AG04449 (cell line): ENCODE measurements around the gene KRTAP10-7.

ENCODE experiments used
- CTCF ChIA-PET: fragments of 350-600 bp; formaldehyde crosslinking; extraction: SDS; loops from one replicate; lab custom pipeline; 2021; ENCODE audit warnings: antibody characterized with exemption; lab: Yijun Ruan, JAX
- POLR2A ChIA-PET: fragments of 400-600, 350-600 bp; formaldehyde crosslinking; extraction: SDS; loops from one replicate; lab custom pipeline; 2020; ENCODE audit warnings: antibody characterized with exemption, inconsistent platforms; lab: Yijun Ruan, JAX
- DNase-seq: peaks from one replicate; pipeline ENCODE4 v3.0.0-alpha.2; 2010; ENCODE audit warnings: low read depth, low spot score
- H3K4me3 ChIP-seq: 2 replicates; pipeline ENCODE4 v1.5.1; 2011; ENCODE audit warnings: low read depth, mild to moderate bottlenecking, control low read depth, low read length
- CTCF ChIP-seq: IDR thresholded peaks from one replicate; pipeline ENCODE4 v1.5.1; 2011; ENCODE audit warnings: mild to moderate bottlenecking, moderate library complexity, low read length, control low read depth, inconsistent platforms; ENCODE audit not compliant: insufficient read depth; ENCODE audit errors: missing control alignments

KRTAP10-7 gene

GRCh38 chr21:44611551-44611950 is 11.2 kb downstream of the KRTAP10-7 start:
- POLR2A ChIA-PET, result no interaction called here
- DNase-seq, result no peak
- H3K4me3 ChIP-seq, result no peak overlapping the region
- no peak for TF ChIP-seq CTCF
- CTCF ChIA-PET, result no interaction called here

GRCh38 chr21:44612029-44612486 is 11.7 kb downstream of the KRTAP10-7 start, which contains the start of gene KRTAP10-8:
Gene KRTAP10-8, plus strand, starts transcription at chr21:44612079. Its CDS starts 22 bp downstream, at chr21:44612101.
- POLR2A ChIA-PET, result no interaction called here
- H3K4me3 ChIP-seq, result no peak within 1 kb of the TSS
- DNase-seq, result no peak
- TF ChIP-seq CTCF, result no peak
- CTCF ChIA-PET, result no interaction called here

- TF ChIP-seq CTCF, result no peak
- no peak overlapping the region for H3K4me3 ChIP-seq
- DNase-seq, result no peak
- ChIA-PET CTCF (no interaction called here), POLR2A (no interaction called here)
Measured at GRCh38 chr21:44612669-44613229, 12.4 kb downstream of the KRTAP10-7 start.

- ChIA-PET POLR2A (no interaction called here), CTCF (no interaction called here)
Measured at GRCh38 chr21:44613386-44614155, 13.2 kb downstream of the KRTAP10-7 start.

GRCh38 chr21:44614161-44614631 is 13.8 kb downstream of the KRTAP10-7 start:
- H3K4me3 ChIP-seq, result no peak overlapping the region
- ChIA-PET POLR2A (no interaction called here), CTCF (interaction anchor here (1.3 kb wide), 1 partner anchor 179 kb away, joined by 3 read pairs; no protein-coding TSS in a partner anchor)
- DNase-seq, result no peak
- TF ChIP-seq CTCF, result no peak

More at GRCh38 chr21:44613386-44614155, 13.2 kb downstream of the KRTAP10-7 start:
- no peak for DNase-seq
- H3K4me3 ChIP-seq, result no peak overlapping the region
- TF ChIP-seq CTCF, result no peak

GRCh38 chr21:44614961-44615391 is 14.6 kb downstream of the KRTAP10-7 start:
- no peak for DNase-seq
- no peak overlapping the region for H3K4me3 ChIP-seq
- CTCF ChIA-PET, result interaction anchor here (1.3 kb wide), 1 partner anchor 178 kb away, joined by 3 read pairs; no protein-coding TSS in a partner anchor
- no peak for TF ChIP-seq CTCF
- POLR2A ChIA-PET, result no interaction called here
